PC-3 (cell line): Measurements from ENCODE around the gene PCA3. TPM values are rescaled to one million over a fixed set of nuclear protein-coding genes. Genes with fewer than 3 reads are reported as not detected.

Experiments
- ATAC-seq: fragments of 200-7000 bp; cut with Tn5 transposase; 2 replicates; pipeline ENCODE4 v1.9.1; 2020; ENCODE audit warnings: mild to moderate bottlenecking, moderate library complexity
- BruUV-seq: library from RNA; stranded (reverse); fragments of 400-500 nt; replicated peaks from 2 replicates; lab custom pipeline; 2021; lab: Mats Ljungman, UMichigan
- CTCF ChIA-PET: fragments of 300-600 bp; sonication (Branson Sonifier 250); formaldehyde crosslinking; loops from one replicate; lab custom pipeline; 2022; ENCODE audit warnings: antibody characterized with exemption; lab: Charles Lee
- POLR2A ChIA-PET: fragments of 300-600 bp; sonication (Branson Sonifier 250); formaldehyde crosslinking; loops from one replicate; lab custom pipeline; 2022; ENCODE audit warnings: antibody characterized with exemption; ENCODE audit not compliant: unreplicated experiment; lab: Charles Lee
- DNase-seq: peaks from one replicate; pipeline ENCODE4 v3.0.0-alpha.2; 2015
- H2AFZ ChIP-seq: fragments of 300-600 bp; sonication (generic); 2 replicates; pipeline ENCODE4 v1.6.0; 2016; ENCODE audit warnings: antibody characterized with exemption, low read length
- H3F3A ChIP-seq: fragments of 300-600 bp; sonication (generic); one replicate; pipeline ENCODE4 v1.6.0; 2017; ENCODE audit warnings: antibody characterized with exemption, low read length, control low read depth, mild to moderate bottlenecking; ENCODE audit not compliant: unreplicated experiment
- H3K27ac ChIP-seq: fragments of 300-600 bp; sonication (generic); 2 replicates; pipeline ENCODE4 v1.5.1; 2016; ENCODE audit warnings: mild to moderate bottlenecking, low read length
- H3K27me3 ChIP-seq: fragments of 300-600 bp; sonication (generic); 2 replicates; pipeline ENCODE4 v1.6.1; 2016; ENCODE audit warnings: low read length, mixed read lengths
- H3K36me3 ChIP-seq: fragments of 300-600 bp; sonication (generic); 2 replicates; pipeline ENCODE4 v1.6.1; 2016; ENCODE audit warnings: low read depth, mixed run types, low read length, mixed read lengths
- H3K4me1 ChIP-seq: fragments of 300-600 bp; sonication (generic); 2 replicates; pipeline ENCODE4 v1.5.1; 2016; ENCODE audit warnings: low read length; ENCODE audit not compliant: insufficient read depth
- H3K4me2 ChIP-seq: fragments of 300-600 bp; sonication (generic); 2 replicates; pipeline ENCODE4 v1.6.0; 2016; ENCODE audit warnings: low read length
- H3K4me3 ChIP-seq: fragments of 300-600 bp; sonication (generic); 2 replicates; pipeline ENCODE4 v1.5.1; 2016; ENCODE audit warnings: mild to moderate bottlenecking, low read length, mixed read lengths
- H3K79me2 ChIP-seq: fragments of 300-600 bp; sonication (generic); 2 replicates; pipeline ENCODE4 v1.6.1; 2017; ENCODE audit warnings: low read length, mixed read lengths
- H3K9ac ChIP-seq: fragments of 300-600 bp; sonication (generic); 2 replicates; pipeline ENCODE4 v1.6.0; 2016; ENCODE audit warnings: mild to moderate bottlenecking, low read length
- H3K9me2 ChIP-seq: fragments of 300-600 bp; sonication (generic); replicated peaks from 2 replicates; pipeline ENCODE4 v1.6.1; 2016; ENCODE audit warnings: mixed run types, low read length, mixed read lengths
- H3K9me3 ChIP-seq: fragments of 300-600 bp; sonication (generic); 2 replicates; pipeline ENCODE4 v1.6.1; 2016; ENCODE audit warnings: low read length, mixed read lengths
- H4K20me1 ChIP-seq: fragments of 300-600 bp; sonication (generic); 2 replicates; pipeline ENCODE4 v1.6.1; 2016; ENCODE audit warnings: low read length, mixed read lengths
- CTCF ChIP-seq: fragments of 300-600 bp; sonication (generic); conservative IDR thresholded peaks from 2 replicates; pipeline ENCODE4 v1.5.1; 2017; ENCODE audit warnings: antibody characterized with exemption, low read depth, mild to moderate bottlenecking, low read length
- EZH2 ChIP-seq: fragments of 300-600 bp; sonication (generic); IDR thresholded peaks from one replicate; pipeline ENCODE4 v1.6.1; 2017; ENCODE audit warnings: antibody characterized with exemption, mild to moderate bottlenecking, low read length; ENCODE audit not compliant: unreplicated experiment
- EZH2phosphoT487 ChIP-seq: fragments of 300-600 bp; sonication (generic); IDR thresholded peaks from 2 replicates; pipeline ENCODE4 v1.6.1; 2018; ENCODE audit warnings: mild to moderate bottlenecking, antibody characterized with exemption, low read length, borderline replicate concordance
- intact Hi-C: fragments of 100-400 bp; cut with micrococcal nuclease; formaldehyde crosslinking; loops from 2 replicates; pipeline ENCODE4 v1.9.0; 2023
- total RNA-seq: library from RNA; depleted of rRNA; stranded (reverse); fragments of >200 nt; gene quantifications from 2 replicates; pipeline ENCODE4 v1.2.3, GENCODE V29; 2014

Gene PCA3
- total RNA-seq, 1 experiment from 2014 or later = not detected

- H3K4me1 ChIP-seq = no peaks in the 10 kb centered on the region
- no peaks in the 10 kb centered on the region for H4K20me1 ChIP-seq
- no peak overlapping the region for H3K27ac ChIP-seq
- intact Hi-C loops = loop anchor here (2.0 kb wide), 2 partner anchors 227 to 391 kb away; no protein-coding TSS in a partner anchor
- CTCF ChIA-PET = no interaction called here
- no peak overlapping the region for H2AFZ ChIP-seq
- H3K9me3 ChIP-seq = no peaks in the 10 kb centered on the region
- H3K4me3 ChIP-seq = no peak overlapping the region
- no peak overlapping the region for H3K4me2 ChIP-seq
- no peak overlapping the region for H3K9ac ChIP-seq
- H3K79me2 ChIP-seq = no peaks in the 10 kb centered on the region
- DNase-seq = no peak
- POLR2A ChIA-PET = no interaction called here
- no TSS peak for BruUV-seq
- no peaks in the 10 kb centered on the region for H3K9me2 ChIP-seq
- H3K27me3 ChIP-seq = peaks cover 6% of the 10 kb centered on the region; the same call in 1 of the 2 replicates
- no peak for TF ChIP-seq EZH2phosphoT487
- TF ChIP-seq CTCF = no peak
- no peak for TF ChIP-seq EZH2
- ATAC-seq = no peak
- H3K36me3 ChIP-seq = no peaks in the 10 kb centered on the region; the same call in 1 of the 2 replicates
- H3F3A ChIP-seq = no peaks in the 10 kb centered on the region
These were observed 4.5 kb upstream of the PCA3 start for GRCh38 chr9:76759732-76760131.

- Histone ChIP-seq H3K79me2 (no peaks in the 10 kb centered on the region), H3K4me2 (no peak overlapping the region), H3K27ac (no peak overlapping the region), H4K20me1 (no peaks in the 10 kb centered on the region), H2AFZ (no peak overlapping the region), H3K9me3 (no peaks in the 10 kb centered on the region), H3K4me3 (no peak overlapping the region), H3K9me2 (no peaks in the 10 kb centered on the region), H3K4me1 (no peaks in the 10 kb centered on the region), H3K36me3 (no peaks in the 10 kb centered on the region; the same call in 1 of the 2 replicates), H3K9ac (no peak overlapping the region), H3F3A (no peaks in the 10 kb centered on the region), H3K27me3 (peaks cover 7% of the 10 kb centered on the region; the same call in 1 of the 2 replicates)
- ChIA-PET POLR2A (no interaction called here), CTCF (no interaction called here)
- no TSS peak for BruUV-seq
- DNase-seq = peak; percentile 19
- TF ChIP-seq CTCF (peak; percentile 58), EZH2phosphoT487 (no peak)
- ATAC-seq = no peak
- intact Hi-C loops = loop anchor here (2.0 kb wide), 2 partner anchors 225 to 389 kb away; no protein-coding TSS in a partner anchor
These were observed 2.8 kb upstream of the PCA3 start for GRCh38 chr9:76761448-76761847.

GRCh38 chr9:76766126-76766525, 1.9 kb downstream of the PCA3 start:
- H3K27ac ChIP-seq = no peak overlapping the region
- BruUV-seq = no TSS peak
- H3K27me3 ChIP-seq = peaks cover 25% of the 10 kb centered on the region
- no peaks in the 10 kb centered on the region for H3K79me2 ChIP-seq
- no peak for DNase-seq
- no peaks in the 10 kb centered on the region for H3K4me1 ChIP-seq
- no peak overlapping the region for H3K9ac ChIP-seq
- no peak for TF ChIP-seq EZH2phosphoT487
- no peak for TF ChIP-seq CTCF
- TF ChIP-seq EZH2 = no peak
- no peak overlapping the region for H2AFZ ChIP-seq
- H3K9me2 ChIP-seq = no peaks in the 10 kb centered on the region
- ChIA-PET CTCF (no interaction called here), POLR2A (no interaction called here)
- H3K36me3 ChIP-seq = no peaks in the 10 kb centered on the region; the same call in 1 of the 2 replicates
- H3F3A ChIP-seq = no peaks in the 10 kb centered on the region
- no peak overlapping the region for H3K4me2 ChIP-seq
- no peaks in the 10 kb centered on the region for H4K20me1 ChIP-seq
- no peak for ATAC-seq
- H3K9me3 ChIP-seq = no peaks in the 10 kb centered on the region
- intact Hi-C loops = no loop called here
- H3K4me3 ChIP-seq = no peak overlapping the region
